ENCODE results near the gene ERICH6. TPM values are rescaled to one million over a fixed set of nuclear protein-coding genes. Genes with fewer than 3 reads are reported as not detected.

Gene ERICH6
- polyA plus RNA-seq, 1 donor = 0.11 TPM

DNA sequence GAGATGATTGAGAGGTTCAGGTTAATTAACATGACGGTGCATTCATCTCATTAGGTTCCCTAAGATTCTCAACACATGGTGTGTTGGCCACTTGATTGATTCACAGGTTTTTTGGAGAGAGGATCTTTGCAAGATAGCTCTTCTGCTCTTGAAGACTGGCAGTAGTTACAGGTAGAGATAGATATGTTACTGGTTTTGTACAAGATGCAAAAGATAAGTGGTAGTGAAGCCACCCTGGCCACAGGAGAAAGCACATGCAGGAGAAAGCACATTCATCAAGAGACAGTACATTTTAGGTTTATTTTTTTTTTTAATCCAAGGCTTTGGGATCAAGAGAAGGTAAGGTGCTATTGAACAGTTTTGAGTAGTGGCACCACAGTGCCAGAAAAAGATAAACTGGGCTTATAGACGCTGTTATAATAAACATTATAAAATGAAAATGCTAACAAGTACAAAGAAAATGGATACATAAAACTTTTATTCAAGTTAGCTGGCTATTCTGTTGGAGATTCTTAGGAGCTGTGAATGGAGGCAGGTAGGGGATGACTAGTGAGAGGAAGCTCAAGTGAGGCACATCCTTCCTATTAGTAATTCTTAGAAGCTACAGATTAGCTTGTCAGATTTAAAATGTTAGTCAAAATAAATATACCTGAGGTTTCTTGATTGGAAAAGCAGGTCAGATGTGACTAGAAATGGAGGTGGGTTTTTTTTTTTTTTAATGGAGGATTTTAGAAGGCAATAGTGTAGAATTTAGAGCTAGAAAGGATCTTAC lies 89.8 kb downstream of the ERICH6 start:
- DNase-seq (ENCODE audit: low read depth) = no peak

DNA sequence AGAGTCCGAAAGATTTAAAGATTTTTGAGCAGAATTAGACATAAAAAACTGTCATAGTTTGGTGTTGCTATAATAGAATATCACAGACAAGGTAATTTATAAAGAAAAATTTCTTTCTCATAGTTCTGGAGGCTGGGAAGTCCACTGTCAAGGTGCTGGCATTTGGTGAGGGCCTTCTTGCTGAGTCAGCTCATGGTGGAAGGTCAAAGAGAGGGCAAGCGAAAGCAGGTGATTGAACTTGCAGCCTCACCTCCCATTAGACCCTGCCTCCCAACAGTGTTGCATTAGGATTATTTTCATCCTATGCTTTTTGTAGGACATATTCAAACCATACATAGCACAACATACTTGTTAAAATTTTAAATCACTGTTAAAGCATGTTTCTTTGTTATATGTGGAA lies 90.7 kb downstream of the ERICH6 start:
- no peak for DNase-seq (ENCODE audit: low read depth)

DNA sequence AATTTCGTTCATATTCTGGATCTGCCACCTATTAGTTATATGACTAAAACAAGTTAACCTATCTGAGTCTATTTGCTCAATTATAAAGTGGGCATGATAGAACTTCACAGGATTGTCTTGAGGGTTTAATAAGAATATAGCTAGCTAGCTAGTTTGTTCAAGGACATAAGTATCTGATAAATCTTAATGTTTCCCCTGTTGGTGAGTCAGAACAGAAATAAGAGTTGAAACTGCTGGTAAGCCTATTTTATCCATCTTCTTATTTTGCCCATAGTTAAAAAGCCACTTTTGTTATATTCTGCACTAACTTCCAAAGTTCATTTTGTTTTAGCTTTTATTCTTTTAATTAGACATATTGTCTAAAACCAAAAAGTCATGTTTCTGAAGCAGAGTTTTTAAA lies 91.2 kb downstream of the ERICH6 start:
- no peak for DNase-seq (ENCODE audit: low read depth)

DNA sequence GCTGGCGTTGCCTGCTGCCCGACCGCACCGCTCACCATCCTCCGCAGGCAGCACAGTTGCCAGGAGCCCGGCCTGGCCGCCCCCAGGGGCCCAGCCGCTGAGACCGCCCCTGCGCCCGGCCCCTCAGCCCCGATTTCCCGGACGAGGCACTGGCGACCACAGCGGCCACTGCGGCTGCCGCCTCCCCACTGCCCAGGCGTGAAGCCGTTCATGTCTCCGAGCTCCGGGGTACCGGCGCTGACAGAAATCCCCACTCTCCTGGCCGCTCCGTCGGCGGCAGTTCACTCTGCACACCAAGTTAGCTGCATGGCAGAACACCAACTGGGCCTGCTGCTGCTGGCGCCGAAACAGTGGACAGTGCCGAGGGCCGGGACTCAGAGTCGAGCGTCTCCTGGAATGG lies 92.1 kb downstream of the ERICH6 start:
- no peak for DNase-seq (ENCODE audit: low read depth)

DNA sequence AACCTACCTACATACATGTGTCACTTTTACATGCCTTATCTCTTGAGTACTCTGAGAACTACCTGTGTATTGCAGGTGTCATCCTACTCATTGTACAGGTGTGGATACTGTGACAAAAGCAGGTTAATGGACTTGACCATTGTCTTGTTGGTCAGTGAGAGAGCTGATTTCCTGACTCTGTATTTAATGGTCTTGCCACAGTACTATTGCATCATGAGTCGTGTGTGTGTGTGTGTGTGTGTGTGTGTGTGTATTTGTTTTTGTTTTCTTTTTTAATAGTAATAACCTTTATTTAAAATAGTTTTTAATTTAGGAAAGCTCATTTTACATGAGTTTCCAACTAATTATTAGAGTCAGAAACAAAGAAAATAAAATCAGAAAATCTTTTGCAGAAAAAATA lies 92.9 kb downstream of the ERICH6 start:
- DNase-seq (ENCODE audit: low read depth) = no peak

DNA sequence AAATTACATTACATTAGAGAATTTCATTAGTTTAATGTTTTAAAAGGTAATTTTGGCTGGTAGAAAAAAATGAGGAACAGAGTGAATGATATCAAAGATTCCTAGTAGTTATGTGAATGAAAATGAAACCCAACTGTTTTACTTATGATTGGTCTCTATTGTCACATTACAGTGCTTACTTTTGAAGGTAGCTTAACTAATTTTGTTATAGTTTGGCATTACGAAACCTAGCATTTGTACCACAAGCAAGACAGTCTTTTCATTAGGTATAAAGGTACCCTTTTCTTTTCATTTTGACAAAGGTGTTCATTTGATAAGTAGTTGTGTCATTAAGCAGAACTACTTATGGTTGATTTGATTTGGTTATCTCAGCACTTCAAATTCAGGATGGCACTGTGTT lies 93.7 kb downstream of the ERICH6 start:
- DNase-seq (ENCODE audit: low read depth) = no peak

Other genes starting within 250 kb of the ERICH6 start
- 58.6 TPM for gene SERP1, start 157.4 kb downstream of the ERICH6 start, polyA plus RNA-seq (ENCODE audit: insufficient read length)
- gene EIF2A, start 157.1 kb downstream of the ERICH6 start, polyA plus RNA-seq (ENCODE audit: insufficient read length) = 152 TPM
- gene SELENOT, start 100.6 kb downstream of the ERICH6 start, polyA plus RNA-seq (ENCODE audit: insufficient read length) = 46.7 TPM
- gene SIAH2, start 59.2 kb upstream of the ERICH6 start, polyA plus RNA-seq (ENCODE audit: insufficient read length) = 20.4 TPM
- gene MINDY4B, start 201.5 kb upstream of the ERICH6 start, polyA plus RNA-seq (ENCODE audit: insufficient read length) = 0.16 TPM